ENCODE data around the gene GAPDHS. TPM values are rescaled to one million over a fixed set of nuclear protein-coding genes. Genes with fewer than 3 reads are reported as not detected.
A peak's percentile ranks its signal among the peaks of the same experiment; 100 is the strongest.

GAPDHS gene
- total RNA-seq, 1 experiment from 2014 or later = not detected

GRCh38 chr19:35513628-35514281, 19.5 kb upstream of the GAPDHS start, which contains the start of gene DMKN:
DMKN (minus strand) TSS chr19:35513649; CDS start chr19:35513475, 174 bp downstream.
- Mint-ChIP-seq H3K9me3 (ENCODE audit: low read depth, unreplicated experiment) (no peaks in the 10 kb centered on the region), H3K4me1 (ENCODE audit: low read depth, unreplicated experiment) (peaks cover 14% of the 10 kb centered on the region), H3K4me3 (ENCODE audit: low read depth, unreplicated experiment) (peak within 1 kb of the TSS; percentile 1), H3K27me3 (ENCODE audit: unreplicated experiment) (peaks cover 32% of the 10 kb centered on the region), H3K36me3 (ENCODE audit: insufficient read depth, unreplicated experiment) (peaks cover 22% of the 10 kb centered on the region), H3K27ac (ENCODE audit: unreplicated experiment) (no peak within 1 kb of the TSS)
- intact Hi-C loops (cut with micrococcal nuclease; ENCODE audit: unreplicated experiment) = loop anchor here (5.0 kb wide), 1 partner anchor 34 kb away; the partner anchor contains the start of gene TMEM147
- no TSS peak for BruUV-seq (replicated peaks)
- peak; percentile 54 for DNase-seq
- TF ChIP-seq, protein P1, sequence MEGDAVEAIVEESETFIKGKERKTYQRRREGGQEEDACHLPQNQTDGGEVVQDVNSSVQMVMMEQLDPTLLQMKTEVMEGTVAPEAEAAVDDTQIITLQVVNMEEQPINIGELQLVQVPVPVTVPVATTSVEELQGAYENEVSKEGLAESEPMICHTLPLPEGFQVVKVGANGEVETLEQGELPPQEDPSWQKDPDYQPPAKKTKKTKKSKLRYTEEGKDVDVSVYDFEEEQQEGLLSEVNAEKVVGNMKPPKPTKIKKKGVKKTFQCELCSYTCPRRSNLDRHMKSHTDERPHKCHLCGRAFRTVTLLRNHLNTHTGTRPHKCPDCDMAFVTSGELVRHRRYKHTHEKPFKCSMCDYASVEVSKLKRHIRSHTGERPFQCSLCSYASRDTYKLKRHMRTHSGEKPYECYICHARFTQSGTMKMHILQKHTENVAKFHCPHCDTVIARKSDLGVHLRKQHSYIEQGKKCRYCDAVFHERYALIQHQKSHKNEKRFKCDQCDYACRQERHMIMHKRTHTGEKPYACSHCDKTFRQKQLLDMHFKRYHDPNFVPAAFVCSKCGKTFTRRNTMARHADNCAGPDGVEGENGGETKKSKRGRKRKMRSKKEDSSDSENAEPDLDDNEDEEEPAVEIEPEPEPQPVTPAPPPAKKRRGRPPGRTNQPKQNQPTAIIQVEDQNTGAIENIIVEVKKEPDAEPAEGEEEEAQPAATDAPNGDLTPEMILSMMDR (IDR thresholded peaks at IDR 0.05; ENCODE audit: unreplicated experiment) = peak; percentile 25
- CTCF ChIA-PET = interaction anchor here (0.6 to 0.7 kb wide), 2 partner anchors 21 to 234 kb away, joined by 5 read pairs; no protein-coding TSS in a partner anchor

DNA sequence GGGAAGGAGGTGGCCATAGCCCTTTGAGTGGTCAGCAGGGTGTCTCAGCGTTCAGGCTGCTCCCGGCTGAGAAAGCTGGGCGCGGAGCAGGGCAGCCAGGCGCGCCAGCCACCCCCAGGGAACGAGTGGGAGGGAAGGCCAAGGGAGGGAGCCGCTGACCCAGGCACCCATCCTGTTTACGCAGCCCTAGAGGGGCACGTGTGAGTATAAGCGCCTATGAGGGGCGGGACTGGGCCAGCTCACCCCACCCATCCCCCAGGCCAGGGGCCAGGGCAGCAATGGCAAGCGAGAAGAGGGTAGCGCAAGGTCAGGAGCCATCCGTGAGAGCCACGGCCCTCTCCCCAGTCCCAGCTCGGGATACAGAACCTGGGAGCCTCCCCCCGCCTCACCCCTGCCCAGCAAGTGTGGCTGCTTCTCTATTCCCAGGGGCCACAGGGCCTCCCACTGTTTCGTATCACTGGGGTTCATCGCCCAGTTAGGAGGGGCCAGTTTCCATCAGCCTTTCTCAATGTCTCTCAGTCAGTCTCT, 18.9 kb upstream of the GAPDHS start:
- DNase-seq = no peak
- Mint-ChIP-seq H3K36me3 (ENCODE audit: insufficient read depth, unreplicated experiment) (peaks cover 17% of the 10 kb centered on the region), H3K4me3 (ENCODE audit: low read depth, unreplicated experiment) (peak overlapping the region; percentile 1), H3K27me3 (ENCODE audit: unreplicated experiment) (peaks cover 37% of the 10 kb centered on the region), H3K4me1 (ENCODE audit: low read depth, unreplicated experiment) (peaks cover 17% of the 10 kb centered on the region), H3K9me3 (ENCODE audit: low read depth, unreplicated experiment) (no peaks in the 10 kb centered on the region), H3K27ac (ENCODE audit: unreplicated experiment) (no peak overlapping the region)
- TF ChIP-seq, protein P1 (IDR thresholded peaks at IDR 0.05; ENCODE audit: unreplicated experiment) = peak; percentile 2
- intact Hi-C loops (cut with micrococcal nuclease; ENCODE audit: unreplicated experiment) = loop anchor here (5.0 kb wide), 1 partner anchor 33 kb away; the partner anchor contains the start of gene TMEM147
- CTCF ChIA-PET = no interaction called here
- BruUV-seq (replicated peaks) = no TSS peak

- H3K36me3 Mint-ChIP-seq (ENCODE audit: insufficient read depth, unreplicated experiment) = peaks cover 4% of the 10 kb centered on the region
- H3K9me3 Mint-ChIP-seq (ENCODE audit: low read depth, unreplicated experiment) = no peaks in the 10 kb centered on the region
- no TSS peak for BruUV-seq (replicated peaks)
- DNase-seq = no peak
- H3K27me3 Mint-ChIP-seq (ENCODE audit: unreplicated experiment) = peaks cover 46% of the 10 kb centered on the region
- peaks cover 22% of the 10 kb centered on the region for H3K4me1 Mint-ChIP-seq (ENCODE audit: low read depth, unreplicated experiment)
- no peak overlapping the region for H3K4me3 Mint-ChIP-seq (ENCODE audit: low read depth, unreplicated experiment)
- H3K27ac Mint-ChIP-seq (ENCODE audit: unreplicated experiment) = no peak overlapping the region
- intact Hi-C loops (cut with micrococcal nuclease; ENCODE audit: unreplicated experiment) = no loop called here
- CTCF ChIA-PET = no interaction called here
- TF ChIP-seq, protein P1 (IDR thresholded peaks at IDR 0.05; ENCODE audit: unreplicated experiment) = no peak
Measured at GRCh38 chr19:35516310-35516709, 16.9 kb upstream of the GAPDHS start.

DNA sequence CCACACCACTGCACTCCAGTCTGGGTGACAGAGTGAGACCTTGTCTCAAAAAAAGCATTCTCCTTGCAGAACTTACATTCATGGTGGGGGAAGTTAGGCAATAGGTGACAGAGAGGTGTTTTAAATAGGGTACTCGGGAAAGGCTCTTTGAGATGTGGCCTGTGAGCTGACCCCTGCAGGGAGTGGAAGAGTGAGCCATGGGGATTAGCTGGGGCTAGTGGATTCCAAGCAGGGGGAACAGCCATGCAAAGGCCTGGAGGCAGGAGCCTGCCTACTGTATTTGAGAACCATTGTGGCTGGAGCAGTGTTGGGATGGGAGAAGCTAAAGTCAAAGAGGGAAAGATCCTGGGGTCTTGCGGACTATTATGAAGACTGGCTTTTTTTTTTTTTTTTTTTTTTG, 15.9 kb upstream of the GAPDHS start:
- Mint-ChIP-seq H3K36me3 (ENCODE audit: insufficient read depth, unreplicated experiment) (peaks cover 4% of the 10 kb centered on the region), H3K27me3 (ENCODE audit: unreplicated experiment) (peaks cover 43% of the 10 kb centered on the region), H3K9me3 (ENCODE audit: low read depth, unreplicated experiment) (no peaks in the 10 kb centered on the region), H3K27ac (ENCODE audit: unreplicated experiment) (no peak overlapping the region), H3K4me3 (ENCODE audit: low read depth, unreplicated experiment) (no peak overlapping the region), H3K4me1 (ENCODE audit: low read depth, unreplicated experiment) (peaks cover 22% of the 10 kb centered on the region)
- TF ChIP-seq, protein P1 (IDR thresholded peaks at IDR 0.05; ENCODE audit: unreplicated experiment) = no peak
- no TSS peak for BruUV-seq (replicated peaks)
- CTCF ChIA-PET = no interaction called here
- intact Hi-C loops (cut with micrococcal nuclease; ENCODE audit: unreplicated experiment) = no loop called here
- no peak for DNase-seq

All from Calu3 (cell line).